HepG2 (cell line): Measurements from ENCODE around the gene IER2. TPM values are rescaled to one million over a fixed set of nuclear protein-coding genes. Genes with fewer than 3 reads are reported as not detected.
A peak's percentile ranks its signal among the peaks of the same experiment; 100 is the strongest.

ENCODE experiments used
- ATF2 ChIP-seq: sonication (generic); formaldehyde crosslinking; IDR thresholded peaks from 2 replicates; pipeline ENCODE4 v1.4.0; 2020; ENCODE audit warnings: missing genetic modification reagents
- CHD4 ChIP-seq: fragments of 200-600 bp; sonication (generic); IDR thresholded peaks from 2 replicates; pipeline ENCODE4 v1.7.0; 2017; ENCODE audit warnings: mild to moderate bottlenecking, low read length, borderline replicate concordance
- DMTF1 ChIP-seq: sonication (generic); formaldehyde crosslinking; IDR thresholded peaks from 2 replicates; pipeline ENCODE4 v1.4.0; 2020; ENCODE audit warnings: mild to moderate bottlenecking, missing genetic modification reagents
- EZH2 ChIP-seq: conservative IDR thresholded peaks from 2 replicates; pipeline ENCODE4 v1.6.1; 2012; ENCODE audit warnings: mild to moderate bottlenecking, low read depth, low read length, moderate library complexity
- IRF1 ChIP-seq: sonication (generic); formaldehyde crosslinking; IDR thresholded peaks from 2 replicates; pipeline ENCODE4 v1.4.0; 2020; ENCODE audit warnings: low read depth, mild to moderate bottlenecking, missing genetic modification reagents
- NFYC ChIP-seq: IDR thresholded peaks from 2 replicates; pipeline ENCODE4 v1.6.1; 2016; ENCODE audit warnings: missing genetic modification reagents, missing compliant biosample characterization
- RXRA ChIP-seq: sonication (generic); formaldehyde crosslinking; IDR thresholded peaks from 2 replicates; pipeline ENCODE4 v1.5.1; 2020; ENCODE audit warnings: missing genetic modification reagents
- SIX1 ChIP-seq: sonication (generic); formaldehyde crosslinking; IDR thresholded peaks from 2 replicates; pipeline ENCODE4 v1.4.0; 2020; ENCODE audit warnings: missing genetic modification reagents, borderline replicate concordance
- YEATS2 ChIP-seq: sonication (generic); formaldehyde crosslinking; IDR thresholded peaks from 2 replicates; pipeline ENCODE4 v1.4.0; 2020; ENCODE audit warnings: missing genetic modification reagents, borderline replicate concordance
- ZNF207 ChIP-seq: fragments of 450-650 bp; IDR thresholded peaks from 2 replicates; pipeline ENCODE4 v1.6.1; 2016; ENCODE audit warnings: antibody characterized with exemption, borderline replicate concordance
- ZNF256 ChIP-seq: sonication (generic); formaldehyde crosslinking; conservative IDR thresholded peaks from 2 replicates; pipeline ENCODE4 v1.4.0; 2020; ENCODE audit warnings: missing genetic modification reagents
- ZNF33A ChIP-seq: sonication (generic); formaldehyde crosslinking; IDR thresholded peaks from 2 replicates; pipeline ENCODE4 v1.5.1; 2020; ENCODE audit warnings: missing genetic modification reagents, mild to moderate bottlenecking, moderate library complexity, borderline replicate concordance
- ZNF44 ChIP-seq: sonication (generic); formaldehyde crosslinking; IDR thresholded peaks from 2 replicates; pipeline ENCODE4 v1.5.1; 2020; ENCODE audit warnings: mild to moderate bottlenecking, missing genetic modification reagents
- ZNF609 ChIP-seq: sonication (generic); formaldehyde crosslinking; IDR thresholded peaks from 2 replicates; pipeline ENCODE4 v1.4.0; 2020; ENCODE audit warnings: mild to moderate bottlenecking, missing genetic modification reagents, borderline replicate concordance
- ZNF746 ChIP-seq: sonication (generic); formaldehyde crosslinking; IDR thresholded peaks from 2 replicates; pipeline ENCODE4 v1.8.0; 2022; ENCODE audit warnings: mild to moderate bottlenecking, missing genetic modification reagents
- polyA plus RNA-seq, 8 experiments: library from polyadenylated mRNA; depleted of rRNA in 3 of 8; stranded (reverse) in 7 of 8; unstranded in 1 of 8; fragments of >200 nt; fragmentation: Illumina TruSeq in 4 of 8; extraction: Trizol in 4 of 8; gene quantifications; 2 replicates each; pipeline versions ENCODE4 v1.2.1 to v1.2.3, GENCODE V29; 2011 to 2016; ENCODE audit warnings: low read depth in 4 of 8, missing spikeins in 1 of 8, mixed read lengths in 1 of 8; ENCODE audit not compliant: insufficient read depth in 1 of 8
- total RNA-seq, 5 experiments: library from RNA; depleted of rRNA; stranded (reverse); fragments of >200 nt; fragmentation: Illumina TruSeq; extraction: Trizol; gene quantifications; 2 replicates each; pipeline ENCODE4 v1.2.3, GENCODE V29; 2016; ENCODE audit warnings: low read depth in 1 of 5
- TF ChIP-seq, protein P1 (sequence below): sonication (generic); formaldehyde crosslinking; IDR thresholded peaks from 2 replicates; pipeline ENCODE4 v1.5.0; 2020; ENCODE audit warnings: missing genetic modification reagents, mild to moderate bottlenecking, borderline replicate concordance
- TF ChIP-seq, protein P2 (sequence below): sonication (generic); formaldehyde crosslinking; IDR thresholded peaks from 2 replicates; pipeline ENCODE4 v1.4.0; 2020; ENCODE audit warnings: missing genetic modification reagents; ENCODE audit errors: not compliant biosample characterization

The IER2 gene
- total and polyA plus RNA-seq, 2 of the 13 experiments (the other 11 are each of a cell fraction or from before 2014, with no cell fraction given): 10.1 to 14.3 TPM

- TF ChIP-seq CHD4 (no peak), SIX1 (peak; percentile 48; the same call in 1 of the 2 replicates), ZNF609 (CRISPR knock-in tag) (peak; percentile 83), ZNF207 (no peak), ZNF33A (CRISPR knock-in tag) (no peak), EZH2 (no peak), ATF2 (CRISPR knock-in tag) (peak; percentile 88), ZNF44 (CRISPR knock-in tag) (0 out of 2 replicates have a peak, but pooled peaks have one; percentile 50), NFYC (CRISPR knock-in tag) (peak; percentile 59), RXRA (peak; percentile 92), DMTF1 (no peak), IRF1 (CRISPR knock-in tag) (no peak), YEATS2 (CRISPR knock-in tag) (peak; percentile 78; the same call in 1 of the 2 replicates), ZNF256 (CRISPR knock-in tag) (no peak), ZNF746 (CRISPR knock-in tag) (0 out of 2 replicates have a peak, but pooled peaks have one; percentile 70)
- TF ChIP-seq, protein P1, sequence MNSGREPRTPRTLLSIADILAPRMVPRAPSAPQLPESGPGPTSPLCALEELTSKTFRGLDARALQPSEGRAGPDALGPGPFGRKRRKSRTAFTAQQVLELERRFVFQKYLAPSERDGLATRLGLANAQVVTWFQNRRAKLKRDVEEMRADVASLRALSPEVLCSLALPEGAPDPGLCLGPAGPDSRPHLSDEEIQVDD (CRISPR knock-in tag): no peak
- TF ChIP-seq, protein P2, sequence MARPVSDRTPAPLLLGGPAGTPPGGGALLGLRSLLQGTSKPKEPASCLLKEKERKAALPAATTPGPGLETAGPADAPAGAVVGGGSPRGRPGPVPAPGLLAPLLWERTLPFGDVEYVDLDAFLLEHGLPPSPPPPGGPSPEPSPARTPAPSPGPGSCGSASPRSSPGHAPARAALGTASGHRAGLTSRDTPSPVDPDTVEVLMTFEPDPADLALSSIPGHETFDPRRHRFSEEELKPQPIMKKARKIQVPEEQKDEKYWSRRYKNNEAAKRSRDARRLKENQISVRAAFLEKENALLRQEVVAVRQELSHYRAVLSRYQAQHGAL (CRISPR knock-in tag): no peak
These were observed 12.8 kb downstream of the IER2 start (continued) for GRCh38 chr19:13162724-13163608.
